SK-N-SH (cell line): ENCODE measurements around the gene CIBAR2. TPM values are rescaled to one million over a fixed set of nuclear protein-coding genes. Genes with fewer than 3 reads are reported as not detected.

Source experiments
- CTCF ChIA-PET: fragments of 300-600, 350-600 bp; formaldehyde crosslinking; extraction: SDS; loops from one replicate; lab custom pipeline; 2021; lab: Yijun Ruan, JAX
- POLR2A ChIA-PET: fragments of 350-600 bp; sonication (Branson Sonifier 250); formaldehyde crosslinking; extraction: SDS; loops from one replicate; lab custom pipeline; 2020; ENCODE audit warnings: antibody characterized with exemption, inconsistent platforms; lab: Yijun Ruan, JAX
- DNase-seq: peaks from one replicate; pipeline ENCODE4 v3.0.0; 2012
- H2AFZ ChIP-seq: fragments of 200-600 bp; sonication (generic); 2 replicates; pipeline ENCODE4 v1.8.1; 2016; ENCODE audit warnings: antibody characterized with exemption, mild to moderate bottlenecking, low read depth
- H3F3A ChIP-seq: fragments of 200-600 bp; sonication (generic); replicated peaks from 2 replicates; pipeline ENCODE3; 2016; ENCODE audit warnings: antibody characterized with exemption, mild to moderate bottlenecking; ENCODE audit not compliant: insufficient read depth
- H3K27ac ChIP-seq, 2 experiments: fragments of 200-500 bp in 1 of 2; fragments of 200-600 bp in 1 of 2; sonication (Bioruptor generic) in 1 of 2; sonication (generic), shearing (Covaris generic) in 1 of 2; 2 replicates each; pipeline versions ENCODE4 v1.5.1 to v1.6.1; 2014 to 2016; ENCODE audit warnings: low read depth in 2 of 2, inconsistent platforms in 1 of 2, low read length in 1 of 2, mild to moderate bottlenecking in 1 of 2, mixed read lengths in 1 of 2
- H3K27me3 ChIP-seq: fragments of 200-600 bp; sonication (generic), shearing (Covaris generic); 2 replicates; pipeline ENCODE4 v1.6.1; 2016; ENCODE audit warnings: mixed run types; ENCODE audit not compliant: insufficient read depth
- H3K36me3 ChIP-seq, 2 experiments: fragments of 200-500 bp in 1 of 2; fragments of 200-600 bp in 1 of 2; sonication (Bioruptor generic) in 1 of 2; sonication (generic) in 1 of 2; replicated peaks in 1 of 2; 2 replicates each; pipeline versions ENCODE3 to v1.5.1; 2014 to 2016; ENCODE audit warnings: low read length in 1 of 2, mild to moderate bottlenecking in 1 of 2; ENCODE audit not compliant: insufficient read depth in 2 of 2, control insufficient read depth in 1 of 2
- H3K4me1 ChIP-seq, 2 experiments: fragments of 200-500 bp in 1 of 2; fragments of 200-600 bp in 1 of 2; sonication (Bioruptor generic) in 1 of 2; sonication (generic), shearing (Covaris generic) in 1 of 2; 2 replicates each; pipeline versions ENCODE4 v1.5.1 to v1.6.1; 2014 to 2016; ENCODE audit warnings: low read depth in 1 of 2, low read length in 1 of 2, mixed run types in 1 of 2; ENCODE audit not compliant: insufficient read depth in 2 of 2, control insufficient read depth in 1 of 2
- H3K4me2 ChIP-seq: fragments of 200-600 bp; sonication (generic), shearing (Covaris generic); 2 replicates; pipeline ENCODE4 v1.6.1; 2017; ENCODE audit warnings: mixed run types
- H3K4me3 ChIP-seq, 2 experiments: fragments of 200-500 bp in 1 of 2; fragments of 200-600 bp in 1 of 2; sonication (Bioruptor generic) in 1 of 2; sonication (generic), shearing (Covaris generic) in 1 of 2; 2 replicates each; pipeline versions ENCODE4 v1.5.1 to v1.8.1; 2014 to 2016; ENCODE audit warnings: low read depth in 2 of 2, inconsistent platforms in 1 of 2, low read length in 1 of 2, mild to moderate bottlenecking in 1 of 2, mixed read lengths in 1 of 2, moderate library complexity in 1 of 2
- H3K79me2 ChIP-seq: fragments of 200-600 bp; sonication (generic); 2 replicates; pipeline ENCODE4 v1.8.1; 2017; ENCODE audit warnings: mild to moderate bottlenecking; ENCODE audit not compliant: insufficient read depth
- H3K9ac ChIP-seq: fragments of 200-600 bp; sonication (generic); 2 replicates; pipeline ENCODE4 v1.6.1; 2017; ENCODE audit warnings: mixed run types
- H3K9me2 ChIP-seq: fragments of 200-600 bp; sonication (generic); 2 replicates; pipeline ENCODE4 v1.6.1; 2017; ENCODE audit warnings: mixed run types
- H3K9me3 ChIP-seq: fragments of 200-600 bp; sonication (generic); 2 replicates; pipeline ENCODE4 v1.6.1; 2017; ENCODE audit warnings: mixed run types, mild to moderate bottlenecking, moderate library complexity
- H4K20me1 ChIP-seq: fragments of 200-600 bp; sonication (generic); 2 replicates; pipeline ENCODE4 v1.6.1; 2017; ENCODE audit warnings: mild to moderate bottlenecking, mixed run types; ENCODE audit not compliant: insufficient read depth
- EZH2phosphoT487 ChIP-seq: fragments of 200-600 bp; sonication (generic); IDR thresholded peaks from 2 replicates; pipeline ENCODE4 v1.6.1; 2017; ENCODE audit warnings: low read depth, mixed run types, mild to moderate bottlenecking, antibody characterized with exemption, moderate library complexity, borderline replicate concordance
- FOSL2 ChIP-seq: IDR thresholded peaks from 2 replicates; pipeline ENCODE4 v1.4.0; 2012; ENCODE audit warnings: low read depth, mild to moderate bottlenecking, moderate library complexity, borderline replicate concordance
- FOXJ3 ChIP-seq: sonication (generic); formaldehyde crosslinking; IDR thresholded peaks from 2 replicates; pipeline ENCODE4 v1.5.1; 2020; ENCODE audit warnings: mild to moderate bottlenecking, missing genetic modification reagents
- FOXM1 ChIP-seq: IDR thresholded peaks from 2 replicates; pipeline ENCODE4 v1.4.0; 2012; ENCODE audit warnings: low read depth, mild to moderate bottlenecking
- GABPA ChIP-seq: IDR thresholded peaks from 2 replicates; pipeline ENCODE4 v1.4.0; 2012; ENCODE audit warnings: low read depth, mild to moderate bottlenecking
- MEF2A ChIP-seq: IDR thresholded peaks from 2 replicates; pipeline ENCODE4 v1.4.0; 2012; ENCODE audit warnings: low read depth, borderline replicate concordance
- NFIC ChIP-seq: IDR thresholded peaks from 2 replicates; pipeline ENCODE4 v1.4.0; 2012; ENCODE audit warnings: borderline replicate concordance
- RCOR1 ChIP-seq: fragments of 150-350 bp; IDR thresholded peaks from 2 replicates; pipeline ENCODE4 v1.6.1; 2017; ENCODE audit warnings: antibody characterized with exemption, low read length
- RXRA ChIP-seq: IDR thresholded peaks from 2 replicates; pipeline ENCODE4 v1.4.0; 2012; ENCODE audit warnings: low read depth, mild to moderate bottlenecking, borderline replicate concordance
- SIN3A ChIP-seq: IDR thresholded peaks from 2 replicates; pipeline ENCODE4 v1.6.1; 2012; ENCODE audit warnings: low read depth, mild to moderate bottlenecking, low read length, moderate library complexity, borderline replicate concordance
- TCF12 ChIP-seq: IDR thresholded peaks from 2 replicates; pipeline ENCODE4 v1.4.0; 2012
- TEAD4 ChIP-seq: IDR thresholded peaks from 2 replicates; pipeline ENCODE4 v1.4.0; 2012; ENCODE audit warnings: mild to moderate bottlenecking, borderline replicate concordance; ENCODE audit not compliant: insufficient read depth
- YY1 ChIP-seq: IDR thresholded peaks from 2 replicates; pipeline ENCODE4 v1.4.0; 2012; ENCODE audit warnings: low read depth, mild to moderate bottlenecking
- WGBS: methylation state at CpG from one replicate; pipeline ENCODE4 v1.1.6; 2017; ENCODE audit warnings: low lambda C conversion rate; 5-methylcytosine and 5-hydroxymethylcytosine counted together
- polyA plus RNA-seq, 3 experiments: library from polyadenylated mRNA; depleted of rRNA; stranded (reverse); fragments of >200 nt; gene quantifications; 2 replicates each; pipeline ENCODE4 v1.2.3, GENCODE V29; 2012
- TF ChIP-seq, protein P1 (sequence below): IDR thresholded peaks from 2 replicates; pipeline ENCODE4 v1.4.0; 2012; ENCODE audit warnings: low read depth, borderline replicate concordance
- TF ChIP-seq, protein P2 (sequence below): IDR thresholded peaks from 2 replicates; pipeline ENCODE4 v1.4.0; 2012; ENCODE audit warnings: low read depth, borderline replicate concordance
- TF ChIP-seq, protein P3 (sequence below): IDR thresholded peaks from 2 replicates; pipeline ENCODE4 v1.6.1; 2012; ENCODE audit warnings: mild to moderate bottlenecking, low read depth, low read length, moderate library complexity
- TF ChIP-seq, protein P4 (sequence below): fragments of 200-600 bp; sonication (generic); IDR thresholded peaks from 2 replicates; pipeline ENCODE4 v1.6.1; 2017; ENCODE audit warnings: antibody characterized with exemption, mild to moderate bottlenecking, moderate library complexity
- TF ChIP-seq, protein P5 (sequence below): fragments of 150-350 bp; IDR thresholded peaks from 2 replicates; pipeline ENCODE4 v1.6.1; 2016; ENCODE audit warnings: mild to moderate bottlenecking, low read depth, low read length
- TF ChIP-seq, protein P6 (sequence below): IDR thresholded peaks from 2 replicates; pipeline ENCODE4; 2012

CIBAR2 gene
- polyA plus RNA-seq, 1 of the 3 experiments (the other 2 are of a cell fraction), result 0.15 TPM

DNA sequence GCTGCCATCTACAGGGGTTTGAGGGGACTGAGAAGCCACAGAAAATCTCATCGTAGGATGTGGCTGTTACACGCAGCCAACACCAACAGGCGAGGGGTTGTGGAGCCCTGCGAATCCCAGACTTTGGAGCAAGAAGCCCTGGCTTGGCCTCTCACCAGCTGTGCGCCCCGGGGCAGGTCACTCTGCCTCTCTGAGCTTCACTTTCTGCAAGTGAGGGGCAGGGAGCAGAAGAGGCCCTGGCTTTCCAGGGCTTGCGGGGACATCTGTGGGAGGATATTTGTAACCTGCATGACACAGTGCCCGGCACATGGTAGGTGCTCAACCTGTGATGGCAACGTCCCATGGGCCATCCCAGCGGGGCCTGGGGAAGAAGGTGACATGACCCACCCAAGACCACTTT, 32.9 kb upstream of the CIBAR2 start:
- ChIA-PET CTCF (interaction anchor here (0.8 to 2.0 kb wide), 7 partner anchors 13 to 100 kb away, joined by 3 to 9 read pairs (median 3); no protein-coding TSS in a partner anchor), POLR2A (no interaction called here)
- H3K9me2 ChIP-seq, result no peaks in the 10 kb centered on the region
- H3K79me2 ChIP-seq, result no peaks in the 10 kb centered on the region
- TF ChIP-seq RCOR1 (no peak), MEF2A (no peak), EZH2phosphoT487 (no peak), RXRA (no peak), YY1 (no peak), TEAD4 (no peak), FOSL2 (no peak), GABPA (no peak), FOXJ3 (CRISPR knock-in tag) (no peak), FOXM1 (no peak), SIN3A (no peak), TCF12 (no peak), NFIC (no peak)
- TF ChIP-seq, protein P1, sequence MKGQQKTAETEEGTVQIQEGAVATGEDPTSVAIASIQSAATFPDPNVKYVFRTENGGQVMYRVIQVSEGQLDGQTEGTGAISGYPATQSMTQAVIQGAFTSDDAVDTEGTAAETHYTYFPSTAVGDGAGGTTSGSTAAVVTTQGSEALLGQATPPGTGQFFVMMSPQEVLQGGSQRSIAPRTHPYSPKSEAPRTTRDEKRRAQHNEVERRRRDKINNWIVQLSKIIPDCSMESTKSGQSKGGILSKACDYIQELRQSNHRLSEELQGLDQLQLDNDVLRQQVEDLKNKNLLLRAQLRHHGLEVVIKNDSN, result no peak
- TF ChIP-seq, protein P2, sequence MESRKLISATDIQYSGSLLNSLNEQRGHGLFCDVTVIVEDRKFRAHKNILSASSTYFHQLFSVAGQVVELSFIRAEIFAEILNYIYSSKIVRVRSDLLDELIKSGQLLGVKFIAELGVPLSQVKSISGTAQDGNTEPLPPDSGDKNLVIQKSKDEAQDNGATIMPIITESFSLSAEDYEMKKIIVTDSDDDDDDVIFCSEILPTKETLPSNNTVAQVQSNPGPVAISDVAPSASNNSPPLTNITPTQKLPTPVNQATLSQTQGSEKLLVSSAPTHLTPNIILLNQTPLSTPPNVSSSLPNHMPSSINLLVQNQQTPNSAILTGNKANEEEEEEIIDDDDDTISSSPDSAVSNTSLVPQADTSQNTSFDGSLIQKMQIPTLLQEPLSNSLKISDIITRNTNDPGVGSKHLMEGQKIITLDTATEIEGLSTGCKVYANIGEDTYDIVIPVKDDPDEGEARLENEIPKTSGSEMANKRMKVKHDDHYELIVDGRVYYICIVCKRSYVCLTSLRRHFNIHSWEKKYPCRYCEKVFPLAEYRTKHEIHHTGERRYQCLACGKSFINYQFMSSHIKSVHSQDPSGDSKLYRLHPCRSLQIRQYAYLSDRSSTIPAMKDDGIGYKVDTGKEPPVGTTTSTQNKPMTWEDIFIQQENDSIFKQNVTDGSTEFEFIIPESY, result no peak
- TF ChIP-seq, protein P3, sequence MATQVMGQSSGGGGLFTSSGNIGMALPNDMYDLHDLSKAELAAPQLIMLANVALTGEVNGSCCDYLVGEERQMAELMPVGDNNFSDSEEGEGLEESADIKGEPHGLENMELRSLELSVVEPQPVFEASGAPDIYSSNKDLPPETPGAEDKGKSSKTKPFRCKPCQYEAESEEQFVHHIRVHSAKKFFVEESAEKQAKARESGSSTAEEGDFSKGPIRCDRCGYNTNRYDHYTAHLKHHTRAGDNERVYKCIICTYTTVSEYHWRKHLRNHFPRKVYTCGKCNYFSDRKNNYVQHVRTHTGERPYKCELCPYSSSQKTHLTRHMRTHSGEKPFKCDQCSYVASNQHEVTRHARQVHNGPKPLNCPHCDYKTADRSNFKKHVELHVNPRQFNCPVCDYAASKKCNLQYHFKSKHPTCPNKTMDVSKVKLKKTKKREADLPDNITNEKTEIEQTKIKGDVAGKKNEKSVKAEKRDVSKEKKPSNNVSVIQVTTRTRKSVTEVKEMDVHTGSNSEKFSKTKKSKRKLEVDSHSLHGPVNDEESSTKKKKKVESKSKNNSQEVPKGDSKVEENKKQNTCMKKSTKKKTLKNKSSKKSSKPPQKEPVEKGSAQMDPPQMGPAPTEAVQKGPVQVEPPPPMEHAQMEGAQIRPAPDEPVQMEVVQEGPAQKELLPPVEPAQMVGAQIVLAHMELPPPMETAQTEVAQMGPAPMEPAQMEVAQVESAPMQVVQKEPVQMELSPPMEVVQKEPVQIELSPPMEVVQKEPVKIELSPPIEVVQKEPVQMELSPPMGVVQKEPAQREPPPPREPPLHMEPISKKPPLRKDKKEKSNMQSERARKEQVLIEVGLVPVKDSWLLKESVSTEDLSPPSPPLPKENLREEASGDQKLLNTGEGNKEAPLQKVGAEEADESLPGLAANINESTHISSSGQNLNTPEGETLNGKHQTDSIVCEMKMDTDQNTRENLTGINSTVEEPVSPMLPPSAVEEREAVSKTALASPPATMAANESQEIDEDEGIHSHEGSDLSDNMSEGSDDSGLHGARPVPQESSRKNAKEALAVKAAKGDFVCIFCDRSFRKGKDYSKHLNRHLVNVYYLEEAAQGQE, result no peak
- TF ChIP-seq, protein P4, sequence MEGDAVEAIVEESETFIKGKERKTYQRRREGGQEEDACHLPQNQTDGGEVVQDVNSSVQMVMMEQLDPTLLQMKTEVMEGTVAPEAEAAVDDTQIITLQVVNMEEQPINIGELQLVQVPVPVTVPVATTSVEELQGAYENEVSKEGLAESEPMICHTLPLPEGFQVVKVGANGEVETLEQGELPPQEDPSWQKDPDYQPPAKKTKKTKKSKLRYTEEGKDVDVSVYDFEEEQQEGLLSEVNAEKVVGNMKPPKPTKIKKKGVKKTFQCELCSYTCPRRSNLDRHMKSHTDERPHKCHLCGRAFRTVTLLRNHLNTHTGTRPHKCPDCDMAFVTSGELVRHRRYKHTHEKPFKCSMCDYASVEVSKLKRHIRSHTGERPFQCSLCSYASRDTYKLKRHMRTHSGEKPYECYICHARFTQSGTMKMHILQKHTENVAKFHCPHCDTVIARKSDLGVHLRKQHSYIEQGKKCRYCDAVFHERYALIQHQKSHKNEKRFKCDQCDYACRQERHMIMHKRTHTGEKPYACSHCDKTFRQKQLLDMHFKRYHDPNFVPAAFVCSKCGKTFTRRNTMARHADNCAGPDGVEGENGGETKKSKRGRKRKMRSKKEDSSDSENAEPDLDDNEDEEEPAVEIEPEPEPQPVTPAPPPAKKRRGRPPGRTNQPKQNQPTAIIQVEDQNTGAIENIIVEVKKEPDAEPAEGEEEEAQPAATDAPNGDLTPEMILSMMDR, result no peak
- TF ChIP-seq, protein P5, sequence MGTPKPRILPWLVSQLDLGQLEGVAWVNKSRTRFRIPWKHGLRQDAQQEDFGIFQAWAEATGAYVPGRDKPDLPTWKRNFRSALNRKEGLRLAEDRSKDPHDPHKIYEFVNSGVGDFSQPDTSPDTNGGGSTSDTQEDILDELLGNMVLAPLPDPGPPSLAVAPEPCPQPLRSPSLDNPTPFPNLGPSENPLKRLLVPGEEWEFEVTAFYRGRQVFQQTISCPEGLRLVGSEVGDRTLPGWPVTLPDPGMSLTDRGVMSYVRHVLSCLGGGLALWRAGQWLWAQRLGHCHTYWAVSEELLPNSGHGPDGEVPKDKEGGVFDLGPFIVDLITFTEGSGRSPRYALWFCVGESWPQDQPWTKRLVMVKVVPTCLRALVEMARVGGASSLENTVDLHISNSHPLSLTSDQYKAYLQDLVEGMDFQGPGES, result no peak
- TF ChIP-seq, protein P6, sequence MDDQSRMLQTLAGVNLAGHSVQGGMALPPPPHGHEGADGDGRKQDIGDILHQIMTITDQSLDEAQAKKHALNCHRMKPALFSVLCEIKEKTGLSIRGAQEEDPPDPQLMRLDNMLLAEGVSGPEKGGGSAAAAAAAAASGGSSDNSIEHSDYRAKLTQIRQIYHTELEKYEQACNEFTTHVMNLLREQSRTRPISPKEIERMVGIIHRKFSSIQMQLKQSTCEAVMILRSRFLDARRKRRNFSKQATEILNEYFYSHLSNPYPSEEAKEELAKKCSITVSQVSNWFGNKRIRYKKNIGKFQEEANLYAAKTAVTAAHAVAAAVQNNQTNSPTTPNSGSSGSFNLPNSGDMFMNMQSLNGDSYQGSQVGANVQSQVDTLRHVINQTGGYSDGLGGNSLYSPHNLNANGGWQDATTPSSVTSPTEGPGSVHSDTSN, result no peak
- H3K4me1 ChIP-seq, result peaks cover 0 to 38% of the 10 kb centered on the region in 2 experiments; a peak in 1 of 4 replicates
- no peaks in the 10 kb centered on the region for H3K36me3 ChIP-seq
- no peak overlapping the region for H3K4me2 ChIP-seq
- 99% methylated on average over 7 of the region's 10 CpGs for WGBS
- H4K20me1 ChIP-seq, result no peaks in the 10 kb centered on the region
- DNase-seq, result no peak
- H3K27ac ChIP-seq, result no peak overlapping the region
- H2AFZ ChIP-seq, result no peak overlapping the region
- H3F3A ChIP-seq, result no peaks in the 10 kb centered on the region
- no peaks in the 10 kb centered on the region for H3K9me3 ChIP-seq
- H3K9ac ChIP-seq, result no peak overlapping the region
- H3K4me3 ChIP-seq, result no peak overlapping the region
- no peaks in the 10 kb centered on the region for H3K27me3 ChIP-seq
